HepG2 (cell line): ENCODE measurements around the gene NEK5.

ENCODE experiments used
- ZSCAN29 ChIP-seq: sonication (generic); formaldehyde crosslinking; conservative IDR thresholded peaks from 2 replicates; pipeline ENCODE4 v1.4.0; 2020; ENCODE audit warnings: mild to moderate bottlenecking, missing genetic modification reagents
- TF ChIP-seq, protein P1 (sequence below): sonication (generic); formaldehyde crosslinking; IDR thresholded peaks from 2 replicates; pipeline ENCODE4 v1.5.0; 2020; ENCODE audit warnings: mild to moderate bottlenecking, missing genetic modification reagents, moderate library complexity

GRCh38 chr13:52160053-52160452, 31.2 kb upstream of the NEK5 start:
- no peak for TF ChIP-seq ZSCAN29 (CRISPR knock-in tag)
- TF ChIP-seq, protein P1, sequence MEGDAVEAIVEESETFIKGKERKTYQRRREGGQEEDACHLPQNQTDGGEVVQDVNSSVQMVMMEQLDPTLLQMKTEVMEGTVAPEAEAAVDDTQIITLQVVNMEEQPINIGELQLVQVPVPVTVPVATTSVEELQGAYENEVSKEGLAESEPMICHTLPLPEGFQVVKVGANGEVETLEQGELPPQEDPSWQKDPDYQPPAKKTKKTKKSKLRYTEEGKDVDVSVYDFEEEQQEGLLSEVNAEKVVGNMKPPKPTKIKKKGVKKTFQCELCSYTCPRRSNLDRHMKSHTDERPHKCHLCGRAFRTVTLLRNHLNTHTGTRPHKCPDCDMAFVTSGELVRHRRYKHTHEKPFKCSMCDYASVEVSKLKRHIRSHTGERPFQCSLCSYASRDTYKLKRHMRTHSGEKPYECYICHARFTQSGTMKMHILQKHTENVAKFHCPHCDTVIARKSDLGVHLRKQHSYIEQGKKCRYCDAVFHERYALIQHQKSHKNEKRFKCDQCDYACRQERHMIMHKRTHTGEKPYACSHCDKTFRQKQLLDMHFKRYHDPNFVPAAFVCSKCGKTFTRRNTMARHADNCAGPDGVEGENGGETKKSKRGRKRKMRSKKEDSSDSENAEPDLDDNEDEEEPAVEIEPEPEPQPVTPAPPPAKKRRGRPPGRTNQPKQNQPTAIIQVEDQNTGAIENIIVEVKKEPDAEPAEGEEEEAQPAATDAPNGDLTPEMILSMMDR (CRISPR knock-in tag) = no peak
